ENCODE results near the gene DUSP12. TPM values are rescaled to one million over a fixed set of nuclear protein-coding genes. Genes with fewer than 3 reads are reported as not detected.

The DUSP12 gene
- polyA plus RNA-seq, 1 donor from 2014 or later: 47.3 TPM

DNA sequence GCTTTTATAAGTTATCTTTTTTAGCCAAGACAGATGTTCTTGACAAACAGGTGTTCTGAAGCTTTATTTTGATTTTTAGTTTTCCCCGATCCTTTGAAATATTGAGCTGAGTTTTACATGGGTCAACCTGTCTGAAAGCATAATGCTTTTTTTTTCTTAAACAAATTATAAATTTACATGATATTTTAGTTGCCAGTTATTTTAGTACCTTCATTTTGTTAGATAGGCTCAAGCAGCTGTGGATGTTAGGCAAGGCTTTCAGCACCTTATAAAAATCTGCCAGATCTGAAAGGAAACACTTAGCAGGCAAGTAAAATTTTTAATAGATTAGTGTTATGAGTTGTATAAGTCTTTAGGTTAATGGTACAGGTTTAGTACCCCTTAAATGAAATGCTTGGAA lies 50.2 kb downstream of the DUSP12 start:
- no peaks in the 10 kb centered on the region for H3K9me3 Mint-ChIP-seq
- no peak overlapping the region for H3K4me3 Mint-ChIP-seq
- H3K27me3 Mint-ChIP-seq: no peaks in the 10 kb centered on the region
- peaks cover 7% of the 10 kb centered on the region for H3K36me3 Mint-ChIP-seq
- H3K27ac Mint-ChIP-seq: no peak overlapping the region
- H3K4me1 Mint-ChIP-seq: no peaks in the 10 kb centered on the region

DNA sequence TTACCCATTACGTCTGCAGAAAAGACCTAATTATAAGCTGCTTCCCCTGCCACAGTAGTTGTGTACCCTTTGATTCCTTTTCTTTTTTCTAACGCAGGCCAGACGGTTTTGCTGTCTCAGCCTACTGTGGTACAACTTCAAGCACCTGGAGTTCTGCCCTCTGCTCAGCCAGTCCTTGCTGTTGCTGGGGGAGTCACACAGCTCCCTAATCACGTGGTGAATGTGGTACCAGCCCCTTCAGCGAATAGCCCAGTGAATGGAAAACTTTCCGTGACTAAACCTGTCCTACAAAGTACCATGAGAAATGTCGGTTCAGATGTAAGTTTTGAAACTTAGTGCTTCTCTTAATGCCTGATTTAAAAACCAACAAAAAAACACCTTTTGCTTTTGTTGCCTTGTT lies 52.4 kb downstream of the DUSP12 start:
- H3K27ac Mint-ChIP-seq: no peak overlapping the region
- H3K4me1 Mint-ChIP-seq: peaks cover 2 to 4% (median 3%) of the 10 kb centered on the region in 3 donors
- H3K27me3 Mint-ChIP-seq: no peaks in the 10 kb centered on the region
- no peak overlapping the region for H3K4me3 Mint-ChIP-seq
- no peaks in the 10 kb centered on the region for H3K9me3 Mint-ChIP-seq
- peaks cover 10% of the 10 kb centered on the region for H3K36me3 Mint-ChIP-seq

- no peaks in the 10 kb centered on the region for H3K27me3 Mint-ChIP-seq
- peak overlapping the region in 1 of 3 donors; percentile 88 for H3K27ac Mint-ChIP-seq
- peaks cover 6 to 9% (median 9%) of the 10 kb centered on the region in 3 donors for H3K4me1 Mint-ChIP-seq
- no peak overlapping the region for H3K4me3 Mint-ChIP-seq
- peaks cover 13% of the 10 kb centered on the region for H3K36me3 Mint-ChIP-seq
- H3K9me3 Mint-ChIP-seq: no peaks in the 10 kb centered on the region
Measured at GRCh38 chr1:161803181-161803580, 53.6 kb downstream of the DUSP12 start.

- Mint-ChIP-seq H3K27ac (peak overlapping the region in 1 of 3 donors; percentile 75), H3K27me3 (no peaks in the 10 kb centered on the region), H3K4me3 (no peak overlapping the region), H3K36me3 (peaks cover 22% of the 10 kb centered on the region), H3K4me1 (peaks cover 6 to 10% (median 9%) of the 10 kb centered on the region in 3 donors), H3K9me3 (peaks cover 0 to 6% (median 0%) of the 10 kb centered on the region in 3 donors)
Measured at GRCh38 chr1:161805399-161806197, 56.0 kb downstream of the DUSP12 start.

Other genes with a start within 250 kb of the DUSP12 start
- 1.3 TPM for gene FCGR2A, start 244.3 kb upstream of the DUSP12 start, polyA plus RNA-seq
- 0.80 TPM for gene HSPA6, start 225.2 kb upstream of the DUSP12 start, polyA plus RNA-seq
- gene FCGR3A, start 200.0 kb upstream of the DUSP12 start, polyA plus RNA-seq: 4.4 TPM
- 0.18 TPM for gene FCGR3B, start 118.6 kb upstream of the DUSP12 start, polyA plus RNA-seq
- gene FCGR2B, start 86.6 kb upstream of the DUSP12 start, polyA plus RNA-seq: 235 TPM
- 445 TPM for gene FCRLA, start 42.6 kb upstream of the DUSP12 start, polyA plus RNA-seq
- gene FCRLB, start 28.2 kb upstream of the DUSP12 start, polyA plus RNA-seq: 11.1 TPM
- gene ATF6, start 16.5 kb downstream of the DUSP12 start, polyA plus RNA-seq: 14.3 TPM